ENCODE results near the gene CBFA2T2.
"Not testable (repeated sequence)": the region's sequence is repeated elsewhere in the genome, so short reads cannot be mapped to it uniquely, and the experiment has no call there.

The CBFA2T2 gene

DNA sequence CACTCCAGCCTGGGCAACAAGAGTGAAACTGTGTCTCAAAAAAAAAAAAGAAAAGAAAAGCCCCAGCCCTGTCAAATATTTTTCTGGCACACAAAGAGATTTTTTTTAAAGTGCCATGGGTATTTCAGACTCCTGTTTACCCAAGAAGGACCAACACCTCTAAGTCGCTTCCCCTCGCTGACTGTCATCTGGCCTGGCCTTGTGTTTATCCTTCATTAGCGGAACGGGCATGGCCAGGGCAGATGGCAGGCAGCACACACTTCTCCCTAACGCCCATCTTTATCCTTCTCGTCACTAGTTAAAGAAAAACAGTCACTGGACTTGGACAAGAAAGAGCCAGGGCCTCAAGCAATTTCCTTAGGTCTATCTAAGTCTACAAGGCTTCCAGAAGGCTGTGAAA, 7.3 kb upstream of the CBFA2T2 start:
- TF ChIP-seq CTCF (conservative IDR thresholded peaks at IDR 0.05) = no peak
- no peak overlapping the region for H3K27ac ChIP-seq

- H3K27ac ChIP-seq = not testable (repeated sequence)
Measured at GRCh38 chr20:33483186-33483585, 6.7 kb upstream of the CBFA2T2 start.

GRCh38 chr20:33488201-33488600, 1.7 kb upstream of the CBFA2T2 start:
- H3K27ac ChIP-seq = peak overlapping the region; percentile 92
- no peak for TF ChIP-seq CTCF (conservative IDR thresholded peaks at IDR 0.05)

GRCh38 chr20:33488661-33489494, 1.0 kb upstream of the CBFA2T2 start:
- peak overlapping the region; percentile 92 for H3K27ac ChIP-seq

- TF ChIP-seq CTCF (conservative IDR thresholded peaks at IDR 0.05) = no peak
- peak overlapping the region; percentile 92 for H3K27ac ChIP-seq
Measured at GRCh38 chr20:33489495-33490022, 337 bp upstream of the CBFA2T2 start.

DNA sequence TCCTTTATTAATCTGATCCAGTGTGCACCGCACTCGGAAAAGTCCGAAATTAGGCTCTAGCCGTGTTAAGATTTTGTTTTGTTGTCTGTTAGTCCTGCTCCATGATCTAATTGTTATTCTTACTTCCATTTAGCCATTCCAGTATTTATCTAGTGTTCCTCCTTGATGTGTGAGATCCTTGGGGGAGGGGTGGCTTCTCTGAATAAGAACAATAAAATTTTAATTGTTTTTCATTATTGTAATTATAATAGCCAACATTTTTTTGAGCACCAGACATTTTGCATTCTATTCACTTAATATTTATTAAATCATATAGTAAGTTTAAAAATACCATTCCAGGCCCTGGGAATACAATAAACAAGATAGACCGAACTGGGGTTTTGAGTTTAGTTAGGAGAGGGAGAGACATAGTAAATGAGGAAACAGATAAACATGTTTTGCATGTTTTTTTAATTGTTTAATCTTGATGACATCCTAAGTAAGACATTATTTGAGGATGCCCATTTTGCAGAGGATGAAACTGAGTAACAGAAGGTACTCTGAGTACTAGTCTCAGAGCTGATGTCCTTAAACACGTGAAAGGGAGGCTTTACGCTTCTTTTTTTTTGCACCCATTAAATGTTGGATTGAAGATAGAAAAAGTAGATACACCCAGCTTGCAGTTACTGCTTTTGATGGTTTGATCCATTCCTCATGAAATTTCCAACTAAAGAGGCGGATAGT, 1.2 kb downstream of the CBFA2T2 start:
- TF ChIP-seq CTCF (conservative IDR thresholded peaks at IDR 0.05) = no peak
- H3K27ac ChIP-seq = peak overlapping the region; percentile 92

DNA sequence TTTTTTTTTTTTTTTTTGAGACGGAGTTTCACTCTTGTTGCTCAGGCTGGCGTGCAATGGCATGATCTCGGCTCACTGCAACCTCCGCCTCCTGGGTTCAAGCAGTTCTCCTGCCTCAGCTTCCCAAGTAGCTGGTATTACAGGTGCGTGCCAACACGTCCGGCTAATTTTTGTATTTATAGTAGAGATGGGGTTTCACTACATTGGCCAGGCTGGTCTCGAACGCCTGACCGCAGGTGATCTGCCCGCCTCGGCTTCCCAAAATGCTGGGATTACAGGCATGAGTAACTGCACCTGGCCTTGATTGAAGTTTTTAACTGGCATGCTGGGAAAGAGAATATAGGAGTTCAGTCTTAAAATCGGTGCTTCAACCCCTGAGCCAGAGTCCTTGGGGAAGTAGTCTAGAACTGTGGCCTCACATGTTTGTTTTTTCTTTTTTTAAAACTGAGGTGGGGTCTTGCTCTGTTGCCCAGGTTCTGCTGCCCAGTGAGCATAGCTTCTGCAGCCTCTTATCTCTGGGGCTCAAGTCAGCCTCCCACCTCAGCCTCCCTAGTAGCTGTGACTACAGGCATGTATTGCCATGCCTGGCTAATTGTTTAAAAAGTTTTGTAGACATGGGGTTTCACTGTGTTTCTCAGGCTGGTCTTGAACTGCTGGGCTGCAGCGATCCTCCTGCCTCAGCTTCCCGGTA, 3.3 kb downstream of the CBFA2T2 start:
- peak overlapping the region; percentile 92; the same call in 1 of the 2 replicates for H3K27ac ChIP-seq
- TF ChIP-seq CTCF (conservative IDR thresholded peaks at IDR 0.05) = no peak

- not testable (repeated sequence) for H3K27ac ChIP-seq
Measured at GRCh38 chr20:33496776-33497175, 6.9 kb downstream of the CBFA2T2 start.

Data from VCaP (cell line).